Measurements from ENCODE around the gene LRRC30.

LRRC30 gene

DNA sequence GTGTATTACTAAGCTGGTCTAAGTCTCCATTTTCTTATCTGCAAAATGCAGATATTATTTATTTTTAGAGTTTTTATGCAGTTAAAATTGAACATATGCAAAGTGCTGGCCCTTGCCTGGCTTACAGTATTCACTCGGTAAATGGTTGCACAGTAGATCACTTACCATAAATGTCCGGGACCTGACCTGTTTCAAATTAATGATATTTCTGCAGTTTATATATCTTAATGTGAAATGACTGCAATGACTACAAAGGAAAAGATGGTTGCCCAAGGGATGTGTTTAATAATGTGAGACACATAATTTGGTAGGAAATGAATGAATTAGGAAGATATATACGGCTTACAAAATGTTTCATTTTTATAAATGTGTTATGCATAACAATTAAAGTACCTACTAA lies 37.1 kb downstream of the LRRC30 start:
- Histone ChIP-seq H3K9me3 (ENCODE audit: low read length) (no peaks in the 10 kb centered on the region), H3K27me3 (ENCODE audit: insufficient read depth, low read length) (no peaks in the 10 kb centered on the region)
- no peak for TF ChIP-seq EZH2 (IDR thresholded peaks at IDR 0.05; ENCODE audit: borderline replicate concordance, low read length)
- TF ChIP-seq, protein P1, sequence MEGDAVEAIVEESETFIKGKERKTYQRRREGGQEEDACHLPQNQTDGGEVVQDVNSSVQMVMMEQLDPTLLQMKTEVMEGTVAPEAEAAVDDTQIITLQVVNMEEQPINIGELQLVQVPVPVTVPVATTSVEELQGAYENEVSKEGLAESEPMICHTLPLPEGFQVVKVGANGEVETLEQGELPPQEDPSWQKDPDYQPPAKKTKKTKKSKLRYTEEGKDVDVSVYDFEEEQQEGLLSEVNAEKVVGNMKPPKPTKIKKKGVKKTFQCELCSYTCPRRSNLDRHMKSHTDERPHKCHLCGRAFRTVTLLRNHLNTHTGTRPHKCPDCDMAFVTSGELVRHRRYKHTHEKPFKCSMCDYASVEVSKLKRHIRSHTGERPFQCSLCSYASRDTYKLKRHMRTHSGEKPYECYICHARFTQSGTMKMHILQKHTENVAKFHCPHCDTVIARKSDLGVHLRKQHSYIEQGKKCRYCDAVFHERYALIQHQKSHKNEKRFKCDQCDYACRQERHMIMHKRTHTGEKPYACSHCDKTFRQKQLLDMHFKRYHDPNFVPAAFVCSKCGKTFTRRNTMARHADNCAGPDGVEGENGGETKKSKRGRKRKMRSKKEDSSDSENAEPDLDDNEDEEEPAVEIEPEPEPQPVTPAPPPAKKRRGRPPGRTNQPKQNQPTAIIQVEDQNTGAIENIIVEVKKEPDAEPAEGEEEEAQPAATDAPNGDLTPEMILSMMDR (IDR thresholded peaks at IDR 0.05; ENCODE audit: low read length) = no peak

DNA sequence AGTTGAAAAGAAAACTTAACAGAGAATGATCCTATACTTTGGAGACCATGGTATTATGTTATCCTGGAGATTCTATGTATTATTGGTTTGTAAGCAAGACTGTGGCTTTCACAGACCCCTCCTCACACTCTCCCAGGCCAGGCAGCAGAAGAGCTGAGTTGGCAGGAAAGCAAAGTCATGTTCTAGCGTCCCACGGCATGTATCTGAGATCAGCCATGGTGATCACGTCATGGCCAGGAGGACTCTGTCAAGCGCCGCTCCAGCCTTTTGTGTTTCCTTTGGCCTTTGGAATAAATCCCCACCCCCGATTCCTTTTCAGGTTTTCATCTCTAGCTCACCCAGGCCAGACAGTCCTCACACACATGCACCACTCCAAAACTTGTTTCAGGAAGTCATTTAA lies 39.1 kb downstream of the LRRC30 start:
- Histone ChIP-seq H3K9me3 (ENCODE audit: low read length) (no peaks in the 10 kb centered on the region), H3K27me3 (ENCODE audit: insufficient read depth, low read length) (no peaks in the 10 kb centered on the region), H3K36me3 (ENCODE audit: insufficient read depth, low read length) (no peaks in the 10 kb centered on the region), H3F3A (ENCODE audit: insufficient read depth, low read length) (no peaks in the 10 kb centered on the region), H3K9ac (ENCODE audit: low read length) (no peak overlapping the region), H3K9me2 (ENCODE audit: low read depth, low read length) (no peaks in the 10 kb centered on the region), H3K79me2 (ENCODE audit: insufficient read depth, low read length) (no peaks in the 10 kb centered on the region), H3K27ac (ENCODE audit: low read depth, low read length, poor library complexity, severe bottlenecking) (no peak overlapping the region), H3K4me3 (ENCODE audit: low read depth, low read length, poor library complexity, severe bottlenecking) (no peak overlapping the region), H4K20me1 (ENCODE audit: insufficient read depth, low read length) (no peaks in the 10 kb centered on the region), H2AFZ (ENCODE audit: low read length) (no peak overlapping the region), H3K4me1 (ENCODE audit: insufficient read depth, low read length, severe bottlenecking) (no peaks in the 10 kb centered on the region), H3K4me2 (ENCODE audit: low read length) (no peak overlapping the region)
- TF ChIP-seq, protein P1 (IDR thresholded peaks at IDR 0.05; ENCODE audit: low read length) = no peak
- TF ChIP-seq EZH2 (IDR thresholded peaks at IDR 0.05; ENCODE audit: borderline replicate concordance, low read length) = no peak

More for the DNA sequence above, 37.1 kb downstream of the LRRC30 start:
- H3K36me3 ChIP-seq (ENCODE audit: insufficient read depth, low read length) = no peaks in the 10 kb centered on the region
- H4K20me1 ChIP-seq (ENCODE audit: insufficient read depth, low read length) = no peaks in the 10 kb centered on the region
- H3K4me2 ChIP-seq (ENCODE audit: low read length) = no peak overlapping the region
- H3K79me2 ChIP-seq (ENCODE audit: insufficient read depth, low read length) = no peaks in the 10 kb centered on the region
- H3K9me2 ChIP-seq (ENCODE audit: low read depth, low read length) = no peaks in the 10 kb centered on the region
- H2AFZ ChIP-seq (ENCODE audit: low read length) = no peak overlapping the region
- no peak overlapping the region for H3K4me3 ChIP-seq (ENCODE audit: low read depth, low read length, poor library complexity, severe bottlenecking)
- H3K27ac ChIP-seq (ENCODE audit: low read depth, low read length, poor library complexity, severe bottlenecking) = no peak overlapping the region
- H3K9ac ChIP-seq (ENCODE audit: low read length) = no peak overlapping the region
- no peaks in the 10 kb centered on the region for H3K4me1 ChIP-seq (ENCODE audit: insufficient read depth, low read length, severe bottlenecking)
- no peaks in the 10 kb centered on the region for H3F3A ChIP-seq (ENCODE audit: insufficient read depth, low read length)

DNA sequence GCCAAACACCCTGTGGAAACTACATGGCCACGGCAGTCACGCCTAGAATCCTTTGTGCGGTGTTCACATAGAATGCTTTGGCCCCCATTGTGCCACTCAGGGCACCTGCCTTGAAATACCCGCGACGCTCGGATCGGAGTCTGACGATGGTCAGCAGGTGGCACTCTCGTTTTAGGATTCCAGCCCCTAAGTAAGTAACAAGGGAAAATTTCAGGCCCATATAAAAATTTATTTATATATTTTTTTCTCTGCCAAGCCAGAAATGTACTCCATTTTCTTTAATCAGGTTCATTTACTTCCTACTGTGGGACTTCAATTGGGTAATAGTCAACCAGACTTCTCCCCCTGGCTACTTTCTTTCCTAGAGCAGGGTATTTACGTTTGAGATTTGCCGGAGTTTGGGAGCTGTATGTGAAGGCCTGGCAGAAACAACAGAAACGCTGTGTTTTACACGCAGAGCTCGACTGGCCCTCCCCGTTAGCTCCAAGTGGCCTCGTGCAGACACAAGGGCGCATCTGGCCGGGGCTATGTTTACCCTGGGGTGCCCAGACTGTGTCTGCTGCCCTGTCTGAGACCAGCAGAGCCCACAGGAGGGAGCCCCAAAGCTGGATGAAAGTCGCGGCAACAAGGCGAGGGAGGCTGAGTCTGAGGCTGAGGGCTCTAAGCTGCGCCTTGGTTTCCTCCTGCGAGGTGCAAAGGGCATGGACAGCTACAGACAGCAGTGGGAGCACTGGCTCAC lies 41.6 kb downstream of the LRRC30 start:
- Histone ChIP-seq H3F3A (ENCODE audit: insufficient read depth, low read length) (no peaks in the 10 kb centered on the region), H3K9me2 (ENCODE audit: low read depth, low read length) (no peaks in the 10 kb centered on the region), H3K4me3 (ENCODE audit: low read depth, low read length, poor library complexity, severe bottlenecking) (no peak overlapping the region), H3K27me3 (ENCODE audit: insufficient read depth, low read length) (no peaks in the 10 kb centered on the region), H3K79me2 (ENCODE audit: insufficient read depth, low read length) (no peaks in the 10 kb centered on the region), H4K20me1 (ENCODE audit: insufficient read depth, low read length) (no peaks in the 10 kb centered on the region), H3K4me2 (ENCODE audit: low read length) (no peak overlapping the region), H3K9me3 (ENCODE audit: low read length) (no peaks in the 10 kb centered on the region), H3K9ac (ENCODE audit: low read length) (no peak overlapping the region), H3K36me3 (ENCODE audit: insufficient read depth, low read length) (no peaks in the 10 kb centered on the region), H2AFZ (ENCODE audit: low read length) (no peak overlapping the region), H3K27ac (ENCODE audit: low read depth, low read length, poor library complexity, severe bottlenecking) (no peak overlapping the region), H3K4me1 (ENCODE audit: insufficient read depth, low read length, severe bottlenecking) (no peaks in the 10 kb centered on the region)
- TF ChIP-seq, protein P1 (IDR thresholded peaks at IDR 0.05; ENCODE audit: low read length) = no peak
- no peak for TF ChIP-seq EZH2 (IDR thresholded peaks at IDR 0.05; ENCODE audit: borderline replicate concordance, low read length)

All from OCI-LY1 (cell line).